OCI-LY1 (cell line): Measurements from ENCODE around the gene ITGA7.

Source experiments
- H2AFZ ChIP-seq: fragments of 200-600 bp; sonication (generic), shearing (Covaris generic); 2 replicates; pipeline ENCODE4 v1.6.0; 2014; ENCODE audit warnings: antibody characterized with exemption, mild to moderate bottlenecking, low read length
- H3F3A ChIP-seq: fragments of 200-600 bp; sonication (generic), shearing (Covaris generic); 2 replicates; pipeline ENCODE4 v1.6.0; 2014; ENCODE audit warnings: mild to moderate bottlenecking, antibody characterized with exemption, low read length, moderate library complexity; ENCODE audit not compliant: insufficient read depth
- H3K27ac ChIP-seq: fragments of 200-600 bp; sonication (generic); 2 replicates; pipeline ENCODE4 v1.5.1; 2014; ENCODE audit warnings: low read length, mixed run types, mild to moderate bottlenecking, low read depth; ENCODE audit not compliant: poor library complexity, severe bottlenecking
- H3K27me3 ChIP-seq: fragments of 200-600 bp; sonication (generic); 2 replicates; pipeline ENCODE4 v1.6.0; 2014; ENCODE audit warnings: antibody characterized with exemption, mild to moderate bottlenecking, low read length, moderate library complexity; ENCODE audit not compliant: insufficient read depth
- H3K36me3 ChIP-seq: fragments of 200-600 bp; sonication (generic); 2 replicates; pipeline ENCODE4 v1.6.1; 2014; ENCODE audit warnings: mild to moderate bottlenecking, antibody characterized with exemption, low read length, moderate library complexity, mixed read lengths; ENCODE audit not compliant: insufficient read depth
- H3K4me1 ChIP-seq: fragments of 200-600 bp; sonication (generic); 2 replicates; pipeline ENCODE4 v1.5.1; 2014; ENCODE audit warnings: mild to moderate bottlenecking, low read length, moderate library complexity; ENCODE audit not compliant: insufficient read depth, severe bottlenecking
- H3K4me2 ChIP-seq: fragments of 200-600 bp; sonication (generic), shearing (Covaris generic); 2 replicates; pipeline ENCODE4 v1.6.1; 2014; ENCODE audit warnings: low read length
- H3K4me3 ChIP-seq: fragments of 200-600 bp; sonication (generic); 2 replicates; pipeline ENCODE4 v1.5.1; 2014; ENCODE audit warnings: low read length, low read depth, mild to moderate bottlenecking, mixed read lengths; ENCODE audit not compliant: poor library complexity, severe bottlenecking
- H3K79me2 ChIP-seq: fragments of 200-600 bp; shearing (Covaris generic); 2 replicates; pipeline ENCODE4 v1.6.1; 2016; ENCODE audit warnings: mixed run types, low read length, mixed read lengths; ENCODE audit not compliant: insufficient read depth
- H3K9ac ChIP-seq: fragments of 200-600 bp; sonication (generic), shearing (Covaris generic); 2 replicates; pipeline ENCODE4 v1.6.1; 2014; ENCODE audit warnings: mild to moderate bottlenecking, low read length, mixed read lengths
- H3K9me2 ChIP-seq: fragments of 200-600 bp; sonication (generic), shearing (Covaris generic); 2 replicates; pipeline ENCODE4 v1.6.1; 2014; ENCODE audit warnings: low read depth, mild to moderate bottlenecking, low read length, mixed read lengths
- H3K9me3 ChIP-seq: fragments of 200-600 bp; shearing (Covaris generic); 2 replicates; pipeline ENCODE4 v1.6.1; 2014; ENCODE audit warnings: low read length, mixed read lengths
- H4K20me1 ChIP-seq: fragments of 200-600 bp; sonication (generic), shearing (Covaris generic); 2 replicates; pipeline ENCODE4 v1.6.0; 2016; ENCODE audit warnings: mild to moderate bottlenecking, low read length; ENCODE audit not compliant: insufficient read depth
- EZH2 ChIP-seq: fragments of 200-600 bp; sonication (generic), shearing (Covaris generic); IDR thresholded peaks from 2 replicates; pipeline ENCODE4 v1.8.0; 2017; ENCODE audit warnings: borderline replicate concordance, mixed run types, mild to moderate bottlenecking, antibody characterized with exemption, low read length, moderate library complexity, mixed read lengths
- TF ChIP-seq, protein P1 (sequence below): fragments of 200-600 bp; sonication (generic), shearing (Covaris generic); IDR thresholded peaks from 2 replicates; pipeline ENCODE4 v1.5.1; 2017; ENCODE audit warnings: mild to moderate bottlenecking, antibody characterized with exemption, low read length, moderate library complexity, mixed read lengths

ITGA7 gene

DNA sequence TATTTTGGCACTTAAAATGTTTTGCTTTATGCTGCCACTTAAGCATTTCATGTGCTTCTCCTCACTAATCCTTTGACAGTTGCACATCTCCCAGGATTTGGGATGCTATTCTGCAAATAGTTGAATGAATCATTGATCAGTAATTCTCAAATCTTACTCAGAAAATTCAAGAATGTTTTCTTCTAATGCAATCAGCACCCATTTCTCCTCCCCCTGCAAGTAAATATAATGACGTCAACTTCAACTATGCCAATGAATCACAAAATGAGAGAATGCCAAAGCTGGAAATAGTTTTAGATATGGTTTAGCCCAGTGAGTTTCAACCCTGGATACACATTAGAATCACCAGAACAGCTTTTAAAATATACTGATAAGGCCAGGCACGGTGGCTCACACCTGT lies 6.0 kb upstream of the ITGA7 start:
- Histone ChIP-seq H3K9ac (no peak overlapping the region), H2AFZ (no peak overlapping the region), H3K9me3 (no peaks in the 10 kb centered on the region), H3F3A (no peaks in the 10 kb centered on the region), H3K9me2 (no peaks in the 10 kb centered on the region), H3K4me3 (no peak overlapping the region), H3K4me2 (no peak overlapping the region), H3K4me1 (peaks cover 31% of the 10 kb centered on the region), H3K27ac (no peak overlapping the region), H3K27me3 (peaks cover 4% of the 10 kb centered on the region; the same call in 1 of the 2 replicates), H3K79me2 (no peaks in the 10 kb centered on the region), H4K20me1 (no peaks in the 10 kb centered on the region), H3K36me3 (no peaks in the 10 kb centered on the region)
- TF ChIP-seq EZH2 = no peak
- TF ChIP-seq, protein P1, sequence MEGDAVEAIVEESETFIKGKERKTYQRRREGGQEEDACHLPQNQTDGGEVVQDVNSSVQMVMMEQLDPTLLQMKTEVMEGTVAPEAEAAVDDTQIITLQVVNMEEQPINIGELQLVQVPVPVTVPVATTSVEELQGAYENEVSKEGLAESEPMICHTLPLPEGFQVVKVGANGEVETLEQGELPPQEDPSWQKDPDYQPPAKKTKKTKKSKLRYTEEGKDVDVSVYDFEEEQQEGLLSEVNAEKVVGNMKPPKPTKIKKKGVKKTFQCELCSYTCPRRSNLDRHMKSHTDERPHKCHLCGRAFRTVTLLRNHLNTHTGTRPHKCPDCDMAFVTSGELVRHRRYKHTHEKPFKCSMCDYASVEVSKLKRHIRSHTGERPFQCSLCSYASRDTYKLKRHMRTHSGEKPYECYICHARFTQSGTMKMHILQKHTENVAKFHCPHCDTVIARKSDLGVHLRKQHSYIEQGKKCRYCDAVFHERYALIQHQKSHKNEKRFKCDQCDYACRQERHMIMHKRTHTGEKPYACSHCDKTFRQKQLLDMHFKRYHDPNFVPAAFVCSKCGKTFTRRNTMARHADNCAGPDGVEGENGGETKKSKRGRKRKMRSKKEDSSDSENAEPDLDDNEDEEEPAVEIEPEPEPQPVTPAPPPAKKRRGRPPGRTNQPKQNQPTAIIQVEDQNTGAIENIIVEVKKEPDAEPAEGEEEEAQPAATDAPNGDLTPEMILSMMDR = no peak

DNA sequence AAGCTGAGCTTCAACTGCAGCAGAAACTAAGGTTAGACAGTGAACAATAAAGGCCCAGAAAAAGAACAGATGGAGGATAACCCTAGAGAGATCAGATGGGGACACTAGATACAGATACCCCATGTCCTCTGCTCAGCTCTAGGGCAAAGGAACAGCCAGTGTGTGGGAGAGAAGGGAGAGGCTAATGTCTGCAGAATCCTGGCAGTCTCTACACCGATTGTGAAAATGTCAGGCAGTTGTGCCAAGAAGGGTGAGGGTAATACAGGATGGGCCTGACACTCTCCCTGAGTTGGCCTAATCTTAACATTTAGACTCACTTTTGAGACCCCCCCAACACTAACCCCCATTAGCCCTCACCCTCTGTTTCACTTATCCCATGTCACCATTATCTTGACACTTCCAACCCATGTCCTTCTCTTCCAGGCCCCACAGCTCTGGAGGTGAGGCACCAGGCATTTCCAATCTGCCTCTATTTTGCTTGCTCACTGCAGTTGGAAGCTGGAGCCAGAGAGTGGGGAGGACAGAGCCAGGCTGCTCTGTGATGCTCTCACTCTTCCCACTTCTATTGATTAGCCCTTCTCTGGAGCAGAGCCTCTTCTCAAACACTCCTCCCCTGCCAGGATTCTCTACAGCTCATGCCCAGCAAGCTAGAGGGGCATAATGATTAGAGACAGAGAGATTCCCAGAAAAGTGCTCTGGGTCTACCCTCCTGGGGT lies 5.2 kb upstream of the ITGA7 start:
- H3K9ac ChIP-seq = no peak overlapping the region
- H3K4me3 ChIP-seq = no peak overlapping the region
- H3K9me3 ChIP-seq = no peaks in the 10 kb centered on the region
- H3K4me1 ChIP-seq = peaks cover 28% of the 10 kb centered on the region
- no peaks in the 10 kb centered on the region for H3K36me3 ChIP-seq
- H3K79me2 ChIP-seq = no peaks in the 10 kb centered on the region
- no peaks in the 10 kb centered on the region for H3K9me2 ChIP-seq
- no peaks in the 10 kb centered on the region for H4K20me1 ChIP-seq
- H3K27ac ChIP-seq = no peak overlapping the region
- no peak for TF ChIP-seq EZH2
- H3F3A ChIP-seq = no peaks in the 10 kb centered on the region
- H3K27me3 ChIP-seq = peaks cover 5% of the 10 kb centered on the region; the same call in 1 of the 2 replicates
- H2AFZ ChIP-seq = no peak overlapping the region
- H3K4me2 ChIP-seq = no peak overlapping the region

DNA sequence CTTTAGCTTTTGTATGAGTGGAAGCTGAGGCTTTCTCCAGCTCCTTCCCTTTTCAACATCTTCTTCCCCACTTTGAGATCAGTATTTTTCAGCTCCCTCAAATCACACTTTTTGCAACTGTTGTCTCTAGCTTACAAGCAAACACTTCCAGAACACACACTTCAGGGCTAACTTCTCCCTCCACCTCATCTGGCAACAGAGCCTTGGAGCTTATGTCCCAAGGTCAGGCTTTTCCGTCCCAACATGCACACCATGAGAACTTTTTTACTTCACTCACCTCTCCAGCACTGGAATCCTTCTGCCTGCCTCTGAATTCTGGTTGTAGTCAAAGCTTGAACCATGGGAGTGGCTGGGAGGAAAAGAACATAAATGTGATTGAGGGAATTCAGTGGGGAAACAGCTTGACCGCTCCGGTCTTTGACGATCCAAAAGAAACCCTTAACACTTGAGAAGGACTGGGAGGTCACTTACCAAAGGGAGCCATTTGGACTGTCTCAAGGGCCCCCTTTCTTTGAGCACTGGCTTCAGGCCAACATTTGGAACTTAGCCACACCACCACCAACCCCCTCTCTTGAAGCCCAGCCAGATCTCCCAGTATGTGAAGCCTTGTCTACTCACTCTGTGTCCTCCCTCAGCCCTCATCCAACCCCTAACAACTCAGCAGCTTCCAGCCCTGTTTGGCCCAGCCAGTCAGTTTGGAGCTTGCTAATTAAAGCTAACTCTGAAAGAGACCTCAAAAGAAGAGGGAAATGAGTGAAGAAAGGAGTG lies 4.3 kb upstream of the ITGA7 start:
- no peak for TF ChIP-seq EZH2

DNA sequence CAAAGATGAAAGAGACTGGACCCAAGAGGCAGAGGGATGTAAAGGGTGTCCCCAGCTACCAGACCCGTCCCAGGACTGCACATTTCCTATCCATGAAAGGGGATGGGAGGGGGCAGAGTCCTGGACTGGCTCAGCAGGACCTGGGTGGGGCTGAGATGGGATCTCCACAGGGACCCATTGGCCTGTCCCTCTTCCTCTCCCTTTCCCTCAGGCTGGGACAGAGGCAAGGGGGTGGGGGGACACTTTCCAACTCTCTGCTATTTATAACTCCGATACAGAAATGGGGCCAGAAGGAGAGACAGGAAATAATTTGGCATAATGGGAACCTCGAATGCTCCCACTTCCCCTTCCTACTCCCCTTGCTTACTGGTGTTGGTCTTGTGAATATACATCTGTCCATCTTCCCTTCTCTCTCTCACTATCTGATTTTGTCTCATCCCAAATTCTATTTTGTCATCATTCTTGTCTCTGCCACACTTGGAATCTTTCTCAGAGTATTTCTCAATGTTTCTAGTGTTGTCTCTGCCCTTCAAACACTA lies 1.1 kb upstream of the ITGA7 start:
- Histone ChIP-seq H3K27ac (no peak overlapping the region), H3K9ac (no peak overlapping the region), H3K9me3 (no peaks in the 10 kb centered on the region), H3K79me2 (no peaks in the 10 kb centered on the region), H4K20me1 (no peaks in the 10 kb centered on the region), H2AFZ (no peak overlapping the region), H3F3A (no peaks in the 10 kb centered on the region), H3K36me3 (no peaks in the 10 kb centered on the region), H3K9me2 (no peaks in the 10 kb centered on the region), H3K4me1 (peaks cover 7% of the 10 kb centered on the region), H3K27me3 (peaks cover 14% of the 10 kb centered on the region), H3K4me3 (no peak overlapping the region), H3K4me2 (no peak overlapping the region)
- TF ChIP-seq EZH2 = no peak
- TF ChIP-seq, protein P1 = no peak

More for the DNA sequence above, 4.3 kb upstream of the ITGA7 start:
- no peak overlapping the region for H2AFZ ChIP-seq
- H3K27me3 ChIP-seq = peaks cover 9% of the 10 kb centered on the region
- no peaks in the 10 kb centered on the region for H3K9me3 ChIP-seq
- no peak overlapping the region for H3K9ac ChIP-seq
- no peaks in the 10 kb centered on the region for H3K79me2 ChIP-seq
- H3K4me1 ChIP-seq = peaks cover 20% of the 10 kb centered on the region
- H3K4me2 ChIP-seq = no peak overlapping the region
- no peak overlapping the region for H3K4me3 ChIP-seq
- no peaks in the 10 kb centered on the region for H3K36me3 ChIP-seq
- no peaks in the 10 kb centered on the region for H3K9me2 ChIP-seq
- H4K20me1 ChIP-seq = no peaks in the 10 kb centered on the region
- no peaks in the 10 kb centered on the region for H3F3A ChIP-seq
- no peak overlapping the region for H3K27ac ChIP-seq
